GM12878 (cell line): Measurements from ENCODE around the gene ARHGAP44. TPM values are rescaled to one million over a fixed set of nuclear protein-coding genes. Genes with fewer than 3 reads are reported as not detected.
"Not testable (repeated sequence)": the region's sequence is repeated elsewhere in the genome, so short reads cannot be mapped to it uniquely, and the experiment has no call there.

ENCODE experiments used
- ATAC-seq: fragments of 200-7000 bp; cut with Tn5 transposase; 3 replicates; pipeline ENCODE4 v1.9.1; 2020; ENCODE audit warnings: mild to moderate bottlenecking, moderate library complexity
- BruUV-seq: library from RNA; stranded (reverse); fragments of 400-500 nt; replicated peaks from 2 replicates; lab custom pipeline; 2021; lab: Mats Ljungman, UMichigan
- CTCF ChIA-PET: fragments of 300-600 bp; sonication (Branson Sonifier 250); formaldehyde crosslinking; extraction: SDS; loops from one replicate; lab custom pipeline; 2021; ENCODE audit warnings: inconsistent platforms; lab: Yijun Ruan, JAX
- POLR2A ChIA-PET: fragments of 350-600 bp; formaldehyde crosslinking; extraction: SDS; loops from one replicate; lab custom pipeline; 2021; ENCODE audit warnings: inconsistent platforms; lab: Charles Lee
- RAD21 ChIA-PET: fragments of 300-600 bp; sonication (Branson Sonifier 250); formaldehyde crosslinking; loops from one replicate; lab custom pipeline; 2023; ENCODE audit warnings: antibody characterized with exemption; ENCODE audit not compliant: unreplicated experiment; lab: Charles Lee
- SMC1A ChIA-PET: fragments of 300-600 bp; sonication (Branson Sonifier 250); formaldehyde crosslinking; loops from one replicate; lab custom pipeline; 2023; ENCODE audit not compliant: unreplicated experiment, uncharacterized antibody; lab: Charles Lee
- DNase-seq: peaks from one replicate; pipeline ENCODE4 v3.0.0-alpha.2; 2011; ENCODE audit warnings: low read depth, low spot score
- FAIRE-seq: peaks from 3 replicates; lab custom pipeline; 2011; peaks lifted over from hg19 to GRCh38; lab: Jason Lieb, UNC
- H2AFZ ChIP-seq: 2 replicates; pipeline ENCODE4 v1.6.0; 2011; ENCODE audit warnings: low read depth, low read length, control low read depth; ENCODE audit not compliant: control insufficient read depth
- H3K27ac ChIP-seq: 2 replicates; pipeline ENCODE4 v1.5.1; 2011; ENCODE audit warnings: control low read depth; ENCODE audit not compliant: control insufficient read depth, insufficient read depth
- H3K27me3 ChIP-seq, 2 experiments: replicated peaks in 1 of 2; 2 replicates each; pipeline versions ENCODE4 v1.6.0 to v1.6.1; 2011; ENCODE audit warnings: low read length in 1 of 2; ENCODE audit not compliant: control insufficient read depth in 2 of 2, insufficient read depth in 2 of 2
- H3K36me3 ChIP-seq, 2 experiments: 2 replicates each; pipeline ENCODE4 v1.5.1; 2011; ENCODE audit warnings: low read length in 1 of 2; ENCODE audit not compliant: control insufficient read depth in 2 of 2, insufficient read depth in 2 of 2
- H3K4me1 ChIP-seq: 2 replicates; pipeline ENCODE4 v1.6.1; 2011; ENCODE audit warnings: mild to moderate bottlenecking, low read length, moderate library complexity, mixed read lengths; ENCODE audit not compliant: control insufficient read depth, insufficient read depth
- H3K4me2 ChIP-seq: 2 replicates; pipeline ENCODE4 v1.6.0; 2011; ENCODE audit warnings: control low read depth; ENCODE audit not compliant: control insufficient read depth, insufficient read depth
- H3K4me3 ChIP-seq: fragments of 200-600 bp; sonication (generic); 2 replicates; pipeline ENCODE4 v1.5.1; 2016
- H3K79me2 ChIP-seq: 2 replicates; pipeline ENCODE4 v1.6.0; 2011; ENCODE audit warnings: low read length; ENCODE audit not compliant: control insufficient read depth, insufficient read depth
- H3K9ac ChIP-seq: 2 replicates; pipeline ENCODE4 v1.8.0; 2011; ENCODE audit warnings: low read length, control low read depth, mixed read lengths; ENCODE audit not compliant: control insufficient read depth, insufficient read depth
- H3K9me3 ChIP-seq: replicated peaks from 3 replicates; pipeline ENCODE4 v1.5.1; 2011; ENCODE audit warnings: mild to moderate bottlenecking, low read length; ENCODE audit not compliant: control insufficient read depth, insufficient read depth
- H4K20me1 ChIP-seq: 2 replicates; pipeline ENCODE4 v1.6.0; 2011; ENCODE audit not compliant: control insufficient read depth, insufficient read depth
- EZH2 ChIP-seq: IDR thresholded peaks from 2 replicates; pipeline ENCODE4 v1.6.1; 2012; ENCODE audit warnings: low read depth, mild to moderate bottlenecking, control low read depth, inconsistent platforms, low read length, borderline replicate concordance; ENCODE audit not compliant: control insufficient read depth
- KDM1A ChIP-seq: fragments of 200-600 bp; sonication (generic); IDR thresholded peaks from 2 replicates; pipeline ENCODE4 v1.6.1; 2016; ENCODE audit warnings: borderline replicate concordance
- SMAD5 ChIP-seq: IDR thresholded peaks from 2 replicates; pipeline ENCODE4 v1.6.1; 2016; ENCODE audit warnings: antibody characterized with exemption, low read depth
- YY1 ChIP-seq: IDR thresholded peaks from 2 replicates; pipeline ENCODE4 v1.6.1; 2011; ENCODE audit warnings: low read depth, mild to moderate bottlenecking, low read length
- ZNF384 ChIP-seq: IDR thresholded peaks from 2 replicates; pipeline ENCODE4 v1.6.1; 2012; ENCODE audit warnings: low read depth, mild to moderate bottlenecking, low read length, improper control_type of control experiment, borderline replicate concordance
- ZZZ3 ChIP-seq: IDR thresholded peaks from 2 replicates; pipeline ENCODE4 v1.6.1; 2011; ENCODE audit warnings: low read depth; ENCODE audit not compliant: control insufficient read depth, insufficient read length
- WGBS: methylation state at CpG from one replicate; pipeline ENCODE4 v1.1.6; 2016; ENCODE audit warnings: low lambda C conversion rate; ENCODE audit not compliant: insufficient replicate concordance, insufficient coverage; ENCODE audit errors: missing lambda C conversion rate; 5-methylcytosine and 5-hydroxymethylcytosine counted together
- in situ Hi-C: fragments of 300-500 bp; cut with MboI; formaldehyde crosslinking; loops from 9 replicates; pipeline ENCODE4 v1.14.3; 2018; ENCODE audit warnings: mixed read lengths
- intact Hi-C: fragments of 100-400 bp; cut with micrococcal nuclease; formaldehyde crosslinking; loops from one replicate; pipeline ENCODE4 v1.14.2; 2022; ENCODE audit not compliant: unreplicated experiment
- polyA plus RNA-seq, 11 experiments: library from polyadenylated mRNA; depleted of rRNA in 4 of 11; unstranded in 6 of 11; stranded (reverse) in 5 of 11; fragments of >200 nt; fragmentation: Nextera tagmentation in 4 of 11; fragmentation: Illumina TruSeq in 1 of 11; extraction: Ambion mirVana in 4 of 11; extraction: Trizol in 1 of 11; gene quantifications; 1 replicate in 1 of 11; 2 replicates in 10 of 11; pipeline versions ENCODE4 v1.2.1 to v1.2.3, GENCODE V29; 2011 to 2016; ENCODE audit warnings: inconsistent platforms in 2 of 11, missing spikeins in 2 of 11, low read depth in 1 of 11
- total RNA-seq, 4 experiments: library from RNA; depleted of rRNA in 3 of 4; stranded (reverse); fragments of >200 nt in 3 of 4; fragmentation: Illumina TruSeq in 1 of 4; extraction: Trizol in 1 of 4; gene quantifications; 2 replicates each; pipeline versions ENCODE4 v1.2.1 to v1.2.3, GENCODE V29; 2013 to 2021
- TF ChIP-seq, protein P1 (sequence below): IDR thresholded peaks from 2 replicates; pipeline ENCODE4 v1.6.1; 2012; ENCODE audit warnings: low read depth, low read length, improper control_type of control experiment

The ARHGAP44 gene
- total and polyA plus RNA-seq, 10 of the 15 experiments (the other 5 are each of a cell fraction or from before 2014, with no cell fraction given): 0.11 to 1.2 (median 0.48) TPM

DNA sequence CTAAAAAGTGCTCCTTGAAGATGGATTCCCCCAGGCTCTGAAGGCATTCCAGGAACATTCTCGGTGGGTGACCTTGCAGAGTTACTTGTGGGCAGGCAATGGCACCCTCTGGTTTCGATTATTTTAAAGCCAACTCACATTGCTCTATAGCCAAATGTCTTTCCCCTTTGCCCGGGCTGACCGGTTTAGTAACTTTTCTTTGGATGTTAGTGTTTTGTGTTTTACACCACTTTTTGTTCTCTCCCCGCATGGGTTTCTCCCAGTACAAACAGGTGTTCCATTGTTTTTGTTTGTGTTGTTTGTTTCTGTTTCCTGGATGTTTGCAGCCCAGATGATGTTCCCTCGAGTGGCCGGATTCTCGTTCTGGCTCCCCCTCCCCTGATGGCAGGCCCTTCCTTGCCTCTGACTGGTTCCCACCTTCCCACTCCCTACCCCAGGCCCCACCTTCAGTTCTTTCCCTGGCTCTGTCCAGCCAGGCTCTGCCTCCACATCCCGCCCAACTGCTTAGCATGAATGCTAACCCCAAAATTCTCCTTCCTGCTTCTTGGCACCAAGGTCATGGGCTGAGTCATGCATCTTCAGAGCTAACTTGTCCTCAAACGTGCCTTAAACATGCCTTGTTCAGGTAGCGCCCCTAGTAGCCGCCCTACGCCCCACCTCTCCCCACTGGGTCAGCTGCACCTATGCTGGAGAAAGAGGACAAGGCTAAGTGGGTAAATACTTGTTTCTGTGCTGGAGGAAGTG is 187.9 kb downstream of the ARHGAP44 start:
- 46% methylated on average over 13 of the region's 13 CpGs for WGBS
- Histone ChIP-seq H2AFZ (no peak overlapping the region), H3K4me1 (no peaks in the 10 kb centered on the region), H3K4me2 (no peak overlapping the region), H3K27me3 (no peaks in the 10 kb centered on the region), H3K4me3 (no peak overlapping the region), H3K27ac (no peak overlapping the region), H3K36me3 (no peaks in the 10 kb centered on the region), H4K20me1 (no peaks in the 10 kb centered on the region), H3K79me2 (no peaks in the 10 kb centered on the region), H3K9ac (no peak overlapping the region), H3K9me3 (no peaks in the 10 kb centered on the region)
- CTCF ChIA-PET: interaction anchor here (0.8 to 0.9 kb wide), 2 partner anchors 53 to 719 kb away, joined by 3 read pairs; no protein-coding TSS in a partner anchor
- ATAC-seq (no peak), DNase-seq (no peak), FAIRE-seq (no peak)
- intact Hi-C loops: no loop called here
- POLR2A ChIA-PET: no interaction called here
- in situ Hi-C loops: no loop called here
- BruUV-seq: no TSS peak
- RAD21 ChIA-PET: no interaction called here
- SMC1A ChIA-PET: no interaction called here
- no peak for TF ChIP-seq SMAD5
- TF ChIP-seq ZZZ3: no peak
- no peak for TF ChIP-seq KDM1A
- TF ChIP-seq, protein P1, sequence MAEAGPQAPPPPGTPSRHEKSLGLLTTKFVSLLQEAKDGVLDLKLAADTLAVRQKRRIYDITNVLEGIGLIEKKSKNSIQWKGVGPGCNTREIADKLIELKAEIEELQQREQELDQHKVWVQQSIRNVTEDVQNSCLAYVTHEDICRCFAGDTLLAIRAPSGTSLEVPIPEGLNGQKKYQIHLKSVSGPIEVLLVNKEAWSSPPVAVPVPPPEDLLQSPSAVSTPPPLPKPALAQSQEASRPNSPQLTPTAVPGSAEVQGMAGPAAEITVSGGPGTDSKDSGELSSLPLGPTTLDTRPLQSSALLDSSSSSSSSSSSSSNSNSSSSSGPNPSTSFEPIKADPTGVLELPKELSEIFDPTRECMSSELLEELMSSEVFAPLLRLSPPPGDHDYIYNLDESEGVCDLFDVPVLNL: no peak
- TF ChIP-seq EZH2: no peak
- TF ChIP-seq YY1: no peak
- TF ChIP-seq ZNF384: no peak

DNA sequence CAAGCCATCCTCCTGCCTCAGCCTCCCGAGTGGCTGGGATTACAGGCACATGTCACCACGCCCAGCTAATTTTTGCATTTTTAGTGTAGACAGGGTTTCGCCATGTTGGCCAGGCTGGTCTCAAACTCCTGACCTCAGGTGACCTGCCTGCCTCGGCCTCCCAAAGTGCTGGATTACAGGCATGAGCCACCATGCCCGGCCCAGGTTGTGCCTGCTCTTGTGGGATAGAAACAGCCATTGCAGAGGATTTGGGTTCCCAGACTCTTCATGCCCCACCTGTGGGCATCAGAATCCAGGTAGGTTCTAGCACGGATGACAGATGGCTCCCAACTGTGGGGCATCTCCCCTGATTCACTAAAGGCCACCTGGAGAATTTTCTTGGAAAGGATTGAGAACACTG is 189.5 kb downstream of the ARHGAP44 start:
- POLR2A ChIA-PET, in situ Hi-C loops, H2AFZ ChIP-seq, intact Hi-C loops, H3K79me2 ChIP-seq, H3K27ac ChIP-seq, DNase-seq, H3K36me3 ChIP-seq, H3K27me3 ChIP-seq, H4K20me1 ChIP-seq, SMC1A ChIA-PET, ATAC-seq, CTCF ChIA-PET, BruUV-seq, H3K4me1 ChIP-seq, H3K9me3 ChIP-seq, RAD21 ChIA-PET, FAIRE-seq, H3K4me3 ChIP-seq, H3K4me2 ChIP-seq, H3K9ac ChIP-seq: not testable (repeated sequence)
- WGBS: 52% methylated on average over 4 of the region's 6 CpGs
